A673 (cell line): Measurements from ENCODE around the gene SYNGR2.

Experiments used
- EZH2 ChIP-seq: fragments of 200-600 bp; sonication (generic); IDR thresholded peaks from 2 replicates; pipeline ENCODE4 v1.6.1; 2017; ENCODE audit warnings: borderline replicate concordance, low read depth, mild to moderate bottlenecking, mixed read lengths, antibody characterized with exemption, low read length; ENCODE audit not compliant: poor library complexity, severe bottlenecking
- TF ChIP-seq, protein P1 (sequence below): fragments of 300-800, 200-600 bp; sonication (generic); conservative IDR thresholded peaks from 2 replicates; pipeline ENCODE4 v1.5.1; 2017; ENCODE audit warnings: low read depth, mild to moderate bottlenecking, antibody characterized with exemption, low read length, moderate library complexity, mixed read lengths

DNA sequence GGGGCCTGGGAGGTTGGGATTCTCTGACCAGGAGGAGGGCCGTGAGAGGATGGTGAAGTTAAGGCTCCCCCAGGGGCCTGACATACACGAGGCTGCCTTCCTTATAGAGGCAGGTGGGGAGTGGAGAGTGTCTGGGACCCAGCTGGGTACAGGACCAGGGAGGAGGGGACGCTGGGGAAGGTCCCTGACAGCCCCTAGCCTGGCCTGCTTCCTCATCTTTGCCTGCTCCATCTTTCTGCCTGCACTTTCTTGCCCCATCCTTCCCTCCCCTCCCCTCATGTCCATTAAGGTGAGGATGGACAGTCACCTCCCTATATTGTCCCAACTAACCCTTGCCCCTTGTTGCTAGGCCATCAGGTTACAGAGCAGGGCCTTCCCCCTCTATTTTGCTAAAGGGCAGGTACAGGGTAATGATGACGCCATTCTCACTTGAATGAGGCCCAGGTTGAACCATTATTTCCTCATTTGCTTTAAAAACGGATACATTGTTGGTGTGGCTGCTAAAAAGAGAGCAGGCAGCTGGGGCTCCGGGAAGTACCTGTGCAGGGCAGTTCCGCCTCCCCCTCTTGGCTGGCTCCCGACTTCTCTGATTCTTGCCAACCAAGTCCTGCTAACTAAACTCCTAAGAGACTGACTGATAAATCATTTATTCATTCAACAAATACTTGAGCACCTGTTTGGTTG lies 20.9 kb upstream of the SYNGR2 start:
- no peak for TF ChIP-seq EZH2
- TF ChIP-seq, protein P1, sequence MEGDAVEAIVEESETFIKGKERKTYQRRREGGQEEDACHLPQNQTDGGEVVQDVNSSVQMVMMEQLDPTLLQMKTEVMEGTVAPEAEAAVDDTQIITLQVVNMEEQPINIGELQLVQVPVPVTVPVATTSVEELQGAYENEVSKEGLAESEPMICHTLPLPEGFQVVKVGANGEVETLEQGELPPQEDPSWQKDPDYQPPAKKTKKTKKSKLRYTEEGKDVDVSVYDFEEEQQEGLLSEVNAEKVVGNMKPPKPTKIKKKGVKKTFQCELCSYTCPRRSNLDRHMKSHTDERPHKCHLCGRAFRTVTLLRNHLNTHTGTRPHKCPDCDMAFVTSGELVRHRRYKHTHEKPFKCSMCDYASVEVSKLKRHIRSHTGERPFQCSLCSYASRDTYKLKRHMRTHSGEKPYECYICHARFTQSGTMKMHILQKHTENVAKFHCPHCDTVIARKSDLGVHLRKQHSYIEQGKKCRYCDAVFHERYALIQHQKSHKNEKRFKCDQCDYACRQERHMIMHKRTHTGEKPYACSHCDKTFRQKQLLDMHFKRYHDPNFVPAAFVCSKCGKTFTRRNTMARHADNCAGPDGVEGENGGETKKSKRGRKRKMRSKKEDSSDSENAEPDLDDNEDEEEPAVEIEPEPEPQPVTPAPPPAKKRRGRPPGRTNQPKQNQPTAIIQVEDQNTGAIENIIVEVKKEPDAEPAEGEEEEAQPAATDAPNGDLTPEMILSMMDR: no peak
